ENCODE data around the gene ABLIM1. TPM values are rescaled to one million over a fixed set of nuclear protein-coding genes. Genes with fewer than 3 reads are reported as not detected.
"Not testable (repeated sequence)": the region's sequence is repeated elsewhere in the genome, so short reads cannot be mapped to it uniquely, and the experiment has no call there.

Gene ABLIM1
- total RNA-seq, 4 donors from 2014 or later: 41.2 to 128 (median 97.3) TPM

- DNase-seq: no peak
- intact Hi-C loops (cut with DNase I; ENCODE audit: low total_unique reads): no loop called here
- no peak overlapping the region for H3K4me3 ChIP-seq
- no peaks in the 10 kb centered on the region for H3K27me3 ChIP-seq
- TF ChIP-seq POLR2A (IDR thresholded peaks at IDR 0.05) (no peak), CTCF (IDR thresholded peaks at IDR 0.05) (no peak)
- H3K4me1 ChIP-seq: peaks cover 3 to 5% of the 10 kb centered on the region in 2 donors
- no peaks in the 10 kb centered on the region for H3K36me3 ChIP-seq
- H3K9me3 ChIP-seq: no peaks in the 10 kb centered on the region
- peak overlapping the region; percentile 70 to 81 for H3K27ac ChIP-seq
Observed at GRCh38 chr10:114698271-114699061, 40.4 kb upstream of the ABLIM1 start.

GRCh38 chr10:114697061-114697598, 39.1 kb upstream of the ABLIM1 start:
- Histone ChIP-seq H3K27ac (peak overlapping the region; percentile 70 to 81), H3K27me3 (no peaks in the 10 kb centered on the region), H3K9me3 (no peaks in the 10 kb centered on the region), H3K4me1 (peaks cover 3 to 5% of the 10 kb centered on the region in 2 donors), H3K36me3 (no peaks in the 10 kb centered on the region), H3K4me3 (no peak overlapping the region)
- no peak for DNase-seq
- no peak for TF ChIP-seq CTCF (IDR thresholded peaks at IDR 0.05)
- intact Hi-C loops (cut with DNase I; ENCODE audit: low total_unique reads): no loop called here

GRCh38 chr10:114696301-114696700, 38.2 kb upstream of the ABLIM1 start:
- H3K27me3 ChIP-seq; DNase-seq; H3K9me3 ChIP-seq; H3K4me3 ChIP-seq; H3K4me1 ChIP-seq; H3K36me3 ChIP-seq; intact Hi-C loops (cut with DNase I; ENCODE audit: low total_unique reads): not testable (repeated sequence)
- H3K27ac ChIP-seq: peak overlapping the region; percentile 70 to 81

GRCh38 chr10:114694752-114695151, 36.7 kb upstream of the ABLIM1 start:
- DNase-seq: no peak
- Histone ChIP-seq H3K27ac (no peak overlapping the region), H3K9me3 (no peaks in the 10 kb centered on the region), H3K36me3 (no peaks in the 10 kb centered on the region), H3K27me3 (no peaks in the 10 kb centered on the region), H3K4me3 (no peak overlapping the region), H3K4me1 (peaks cover 3 to 5% of the 10 kb centered on the region in 2 donors)
- intact Hi-C loops (cut with DNase I; ENCODE audit: low total_unique reads): no loop called here
- TF ChIP-seq POLR2A (IDR thresholded peaks at IDR 0.05): no peak
- TF ChIP-seq CTCF (IDR thresholded peaks at IDR 0.05): no peak

- Histone ChIP-seq H3K4me3 (no peak overlapping the region), H3K36me3 (no peaks in the 10 kb centered on the region), H3K4me1 (peaks cover 3 to 5% of the 10 kb centered on the region in 2 donors), H3K27ac (no peak overlapping the region), H3K9me3 (no peaks in the 10 kb centered on the region), H3K27me3 (no peaks in the 10 kb centered on the region)
- intact Hi-C loops (cut with DNase I; ENCODE audit: low total_unique reads): no loop called here
- TF ChIP-seq POLR2A (IDR thresholded peaks at IDR 0.05) (no peak), CTCF (IDR thresholded peaks at IDR 0.05) (no peak)
- no peak for DNase-seq
Observed at GRCh38 chr10:114694062-114694461, 36.0 kb upstream of the ABLIM1 start.
